ENCODE data around the gene CADM2. TPM values are rescaled to one million over a fixed set of nuclear protein-coding genes. Genes with fewer than 3 reads are reported as not detected.
"Not testable (repeated sequence)": the region's sequence is repeated elsewhere in the genome, so short reads cannot be mapped to it uniquely, and the experiment has no call there.

CADM2 gene
- total RNA-seq, 1 experiment from 2014 or later: not detected

- Histone ChIP-seq H3K27me3 (ENCODE audit: low read length) (no peaks in the 10 kb centered on the region), H3K27ac (ENCODE audit: low read length) (no peak overlapping the region), H4K20me1 (ENCODE audit: insufficient read depth, low read depth, low read length) (no peaks in the 10 kb centered on the region), H3K79me2 (ENCODE audit: low read length) (no peaks in the 10 kb centered on the region), H3K9me3 (ENCODE audit: low read length) (peaks cover 3% of the 10 kb centered on the region; the same call in 1 of the 2 replicates), H3K9ac (ENCODE audit: low read length) (no peak overlapping the region), H3K4me3 (ENCODE audit: low read length) (no peak overlapping the region), H3K36me3 (ENCODE audit: insufficient read depth, low read length) (no peaks in the 10 kb centered on the region), H2AFZ (ENCODE audit: low read length) (no peak overlapping the region), H3K9me2 (replicated peaks; ENCODE audit: insufficient read depth, low read length) (no peaks in the 10 kb centered on the region), H3K4me1 (ENCODE audit: low read length) (no peaks in the 10 kb centered on the region), H3K4me2 (ENCODE audit: low read depth, low read length, poor library complexity, severe bottlenecking) (no peak overlapping the region)
- no peak for DNase-seq
These were observed 525.2 kb downstream of the CADM2 start for GRCh38 chr3:85483986-85484385.

DNA sequence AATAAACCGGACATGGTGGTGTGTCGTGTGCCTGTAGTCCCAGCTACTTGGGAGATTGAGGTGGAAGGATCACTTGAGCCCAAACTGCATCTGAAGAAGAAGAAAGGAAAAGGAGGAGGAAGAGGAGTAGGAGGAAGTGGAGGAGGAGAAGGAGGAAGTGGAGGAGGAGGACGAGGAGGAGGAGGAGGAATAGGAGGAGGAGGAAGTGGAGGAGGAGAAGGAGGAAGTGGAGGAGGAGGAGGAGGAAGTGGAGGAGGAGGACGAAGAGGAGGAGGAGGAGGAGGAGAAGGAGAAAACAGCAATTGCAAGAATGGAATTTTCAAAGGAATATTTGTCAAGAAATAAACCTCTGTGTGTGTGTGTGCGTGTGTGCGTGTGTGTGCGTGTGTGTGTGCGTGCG lies 528.6 kb downstream of the CADM2 start:
- Histone ChIP-seq H3K27me3 (ENCODE audit: low read length) (no peaks in the 10 kb centered on the region), H3K4me2 (ENCODE audit: low read depth, low read length, poor library complexity, severe bottlenecking) (no peak overlapping the region), H4K20me1 (ENCODE audit: insufficient read depth, low read depth, low read length) (no peaks in the 10 kb centered on the region), H3K27ac (ENCODE audit: low read length) (no peak overlapping the region), H3K4me3 (ENCODE audit: low read length) (no peak overlapping the region), H3K9ac (ENCODE audit: low read length) (no peak overlapping the region), H3K36me3 (ENCODE audit: insufficient read depth, low read length) (no peaks in the 10 kb centered on the region), H3K9me2 (replicated peaks; ENCODE audit: insufficient read depth, low read length) (no peaks in the 10 kb centered on the region), H3K9me3 (ENCODE audit: low read length) (no peaks in the 10 kb centered on the region), H3K4me1 (ENCODE audit: low read length) (no peaks in the 10 kb centered on the region), H3K79me2 (ENCODE audit: low read length) (no peaks in the 10 kb centered on the region), H2AFZ (ENCODE audit: low read length) (no peak overlapping the region)
- DNase-seq: no peak

DNA sequence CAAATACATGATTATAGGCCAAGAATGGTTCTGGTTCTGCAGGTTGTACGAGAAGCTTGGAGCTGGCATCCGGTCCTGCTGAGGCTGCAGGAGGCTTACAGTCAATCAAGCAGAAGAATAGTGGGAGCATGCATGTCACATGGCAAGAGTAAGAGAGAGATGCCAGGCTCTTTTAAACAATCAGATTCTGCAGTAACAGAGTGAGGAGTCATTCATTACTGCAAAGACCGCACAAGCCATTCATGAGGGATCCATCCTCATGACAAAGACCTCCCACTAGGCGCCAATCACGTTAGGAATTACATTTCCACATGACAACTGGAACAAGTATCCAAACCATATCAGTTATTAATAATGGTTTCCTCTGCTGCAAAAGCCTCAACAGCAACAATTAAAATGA lies 536.8 kb downstream of the CADM2 start:
- no peaks in the 10 kb centered on the region for H3K36me3 ChIP-seq (ENCODE audit: insufficient read depth, low read length)
- H2AFZ ChIP-seq (ENCODE audit: low read length): no peak overlapping the region
- H3K27ac ChIP-seq (ENCODE audit: low read length): no peak overlapping the region
- 0 out of 2 replicates have a peak, but pooled peaks cover 2% of the 10 kb centered on the region for H3K27me3 ChIP-seq (ENCODE audit: low read length)
- no peak overlapping the region for H3K4me3 ChIP-seq (ENCODE audit: low read length)
- no peak for DNase-seq
- H3K9ac ChIP-seq (ENCODE audit: low read length): no peak overlapping the region
- no peaks in the 10 kb centered on the region for H4K20me1 ChIP-seq (ENCODE audit: insufficient read depth, low read depth, low read length)
- no peaks in the 10 kb centered on the region for H3K9me3 ChIP-seq (ENCODE audit: low read length)
- H3K79me2 ChIP-seq (ENCODE audit: low read length): no peaks in the 10 kb centered on the region
- no peaks in the 10 kb centered on the region for H3K9me2 ChIP-seq (replicated peaks; ENCODE audit: insufficient read depth, low read length)
- H3K4me1 ChIP-seq (ENCODE audit: low read length): no peaks in the 10 kb centered on the region
- no peak overlapping the region for H3K4me2 ChIP-seq (ENCODE audit: low read depth, low read length, poor library complexity, severe bottlenecking)

GRCh38 chr3:85498177-85498576 lies 539.4 kb downstream of the CADM2 start:
- Histone ChIP-seq H4K20me1 (ENCODE audit: insufficient read depth, low read depth, low read length) (no peaks in the 10 kb centered on the region), H3K9me2 (replicated peaks; ENCODE audit: insufficient read depth, low read length) (no peaks in the 10 kb centered on the region), H3K9ac (ENCODE audit: low read length) (no peak overlapping the region), H3K9me3 (ENCODE audit: low read length) (no peaks in the 10 kb centered on the region), H3K27ac (ENCODE audit: low read length) (no peak overlapping the region), H3K4me2 (ENCODE audit: low read depth, low read length, poor library complexity, severe bottlenecking) (no peak overlapping the region), H3K36me3 (ENCODE audit: insufficient read depth, low read length) (no peaks in the 10 kb centered on the region), H3K79me2 (ENCODE audit: low read length) (no peaks in the 10 kb centered on the region), H3K27me3 (ENCODE audit: low read length) (0 out of 2 replicates have a peak, but pooled peaks cover 2% of the 10 kb centered on the region), H2AFZ (ENCODE audit: low read length) (no peak overlapping the region), H3K4me3 (ENCODE audit: low read length) (no peak overlapping the region), H3K4me1 (ENCODE audit: low read length) (no peaks in the 10 kb centered on the region)
- no peak for DNase-seq

- Histone ChIP-seq H3K79me2 (ENCODE audit: low read length) (no peaks in the 10 kb centered on the region), H2AFZ (ENCODE audit: low read length) (no peak overlapping the region), H3K9ac (ENCODE audit: low read length) (no peak overlapping the region), H4K20me1 (ENCODE audit: insufficient read depth, low read depth, low read length) (no peaks in the 10 kb centered on the region), H3K9me2 (replicated peaks; ENCODE audit: insufficient read depth, low read length) (no peaks in the 10 kb centered on the region), H3K27me3 (ENCODE audit: low read length) (0 out of 2 replicates have a peak, but pooled peaks cover 2% of the 10 kb centered on the region), H3K4me2 (ENCODE audit: low read depth, low read length, poor library complexity, severe bottlenecking) (no peak overlapping the region), H3K4me3 (ENCODE audit: low read length) (no peak overlapping the region), H3K4me1 (ENCODE audit: low read length) (no peaks in the 10 kb centered on the region), H3K27ac (ENCODE audit: low read length) (no peak overlapping the region), H3K36me3 (ENCODE audit: insufficient read depth, low read length) (no peaks in the 10 kb centered on the region), H3K9me3 (ENCODE audit: low read length) (no peaks in the 10 kb centered on the region)
- DNase-seq: no peak
These were observed 543.5 kb downstream of the CADM2 start for GRCh38 chr3:85502148-85502875.

DNA sequence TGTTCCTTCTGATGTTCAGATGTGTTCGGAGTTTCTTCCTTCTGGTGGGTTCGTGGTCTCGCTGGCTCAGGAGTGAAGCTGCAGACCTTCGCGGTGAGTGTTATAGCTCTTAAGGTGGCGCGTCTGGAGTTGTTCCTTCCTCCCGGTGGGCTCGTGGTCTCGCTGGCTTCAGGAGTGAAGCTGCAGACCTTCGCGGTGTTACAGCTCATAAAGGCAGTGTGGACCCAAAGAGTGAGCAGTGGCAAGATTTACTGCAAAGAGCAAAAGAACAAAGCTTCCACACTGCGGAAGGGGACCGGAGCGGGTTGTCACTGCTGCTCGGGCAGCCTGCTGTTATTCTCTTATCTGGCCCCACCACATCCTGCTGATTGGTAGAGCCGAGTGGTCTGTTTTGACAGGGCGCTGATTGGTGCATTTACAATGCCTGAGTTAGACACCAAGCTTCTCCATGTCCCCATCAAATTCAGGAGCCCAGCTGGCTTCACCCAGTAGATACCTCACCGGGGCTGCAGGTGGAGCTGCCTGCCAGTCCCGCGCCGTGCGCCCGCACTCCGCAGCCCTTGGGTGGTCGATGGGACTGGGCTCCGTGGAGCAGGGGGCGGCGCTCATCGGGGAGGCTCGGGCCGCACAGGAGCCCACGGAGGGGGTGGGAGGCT lies 545.5 kb downstream of the CADM2 start:
- not testable (repeated sequence) for H3K4me2 ChIP-seq (ENCODE audit: low read depth, low read length, poor library complexity, severe bottlenecking); H3K4me3 ChIP-seq (ENCODE audit: low read length); H4K20me1 ChIP-seq (ENCODE audit: insufficient read depth, low read depth, low read length); DNase-seq; H3K4me1 ChIP-seq (ENCODE audit: low read length); H3K9me2 ChIP-seq (replicated peaks; ENCODE audit: insufficient read depth, low read length); H3K27me3 ChIP-seq (ENCODE audit: low read length); H3K79me2 ChIP-seq (ENCODE audit: low read length); H2AFZ ChIP-seq (ENCODE audit: low read length); H3K36me3 ChIP-seq (ENCODE audit: insufficient read depth, low read length); H3K9me3 ChIP-seq (ENCODE audit: low read length); H3K27ac ChIP-seq (ENCODE audit: low read length); H3K9ac ChIP-seq (ENCODE audit: low read length)

DNA sequence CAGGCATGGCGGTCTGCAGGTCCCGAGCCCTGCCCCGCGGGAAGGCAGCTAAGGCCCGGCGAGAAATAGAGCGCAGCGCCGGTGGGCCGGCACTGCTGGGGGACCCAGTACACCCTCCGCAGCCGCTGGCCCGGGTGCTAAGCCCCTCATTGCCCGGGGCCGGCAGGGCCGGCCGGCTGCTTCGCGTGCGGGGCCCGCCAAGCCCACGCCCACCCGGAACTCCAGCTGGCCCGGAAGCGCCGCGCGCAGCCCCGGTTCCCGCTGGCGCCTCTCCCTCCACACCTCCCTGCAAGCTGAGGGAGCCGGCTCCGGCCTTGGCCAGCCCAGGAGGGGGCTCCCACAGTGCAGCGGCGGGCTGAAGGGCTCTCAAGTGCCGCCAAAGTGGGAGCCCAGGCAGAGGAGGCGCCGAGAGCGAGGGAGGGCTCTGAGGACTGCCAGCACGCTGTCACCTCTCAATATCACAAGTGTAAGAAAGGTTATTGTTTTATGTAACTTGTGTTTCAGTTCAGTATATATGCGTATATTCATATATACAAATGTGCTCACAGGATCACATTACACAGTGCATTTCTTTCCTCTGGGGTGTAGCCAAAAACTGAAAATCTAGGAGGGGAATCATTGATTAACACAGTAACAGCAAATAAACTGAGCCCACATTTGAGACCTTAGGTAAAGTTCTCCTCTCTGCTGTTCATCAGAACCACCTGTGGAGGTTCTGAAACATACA lies 546.2 kb downstream of the CADM2 start:
- not testable (repeated sequence) for H3K9me2 ChIP-seq (replicated peaks; ENCODE audit: insufficient read depth, low read length); H4K20me1 ChIP-seq (ENCODE audit: insufficient read depth, low read depth, low read length); H3K4me1 ChIP-seq (ENCODE audit: low read length); H3K4me2 ChIP-seq (ENCODE audit: low read depth, low read length, poor library complexity, severe bottlenecking); H3K4me3 ChIP-seq (ENCODE audit: low read length); H3K79me2 ChIP-seq (ENCODE audit: low read length); H3K36me3 ChIP-seq (ENCODE audit: insufficient read depth, low read length); H3K9ac ChIP-seq (ENCODE audit: low read length); DNase-seq; H3K9me3 ChIP-seq (ENCODE audit: low read length); H3K27me3 ChIP-seq (ENCODE audit: low read length); H2AFZ ChIP-seq (ENCODE audit: low read length); H3K27ac ChIP-seq (ENCODE audit: low read length)

- not testable (repeated sequence) for DNase-seq; H3K9ac ChIP-seq (ENCODE audit: low read length); H3K9me3 ChIP-seq (ENCODE audit: low read length); H3K79me2 ChIP-seq (ENCODE audit: low read length); H3K4me2 ChIP-seq (ENCODE audit: low read depth, low read length, poor library complexity, severe bottlenecking); H2AFZ ChIP-seq (ENCODE audit: low read length); H3K36me3 ChIP-seq (ENCODE audit: insufficient read depth, low read length); H3K9me2 ChIP-seq (replicated peaks; ENCODE audit: insufficient read depth, low read length); H4K20me1 ChIP-seq (ENCODE audit: insufficient read depth, low read depth, low read length); H3K27ac ChIP-seq (ENCODE audit: low read length); H3K4me3 ChIP-seq (ENCODE audit: low read length); H3K4me1 ChIP-seq (ENCODE audit: low read length); H3K27me3 ChIP-seq (ENCODE audit: low read length)
These were observed 548.3 kb downstream of the CADM2 start for GRCh38 chr3:85507052-85507451.

Measured in Karpas-422 (cell line).